Kidney tubule cell (primary cell): Measurements from ENCODE around the gene OR10T2.
"Not testable (repeated sequence)": the region's sequence is repeated elsewhere in the genome, so short reads cannot be mapped to it uniquely, and the experiment has no call there.

Source experiments
- DNase-seq: peaks from one replicate; pipeline ENCODE4 v3.0.0-alpha.2; 2018; ENCODE audit warnings: low spot score

Gene OR10T2

GRCh38 chr1:158355773-158356285, 43.4 kb downstream of the OR10T2 start:
- DNase-seq = no peak

DNA sequence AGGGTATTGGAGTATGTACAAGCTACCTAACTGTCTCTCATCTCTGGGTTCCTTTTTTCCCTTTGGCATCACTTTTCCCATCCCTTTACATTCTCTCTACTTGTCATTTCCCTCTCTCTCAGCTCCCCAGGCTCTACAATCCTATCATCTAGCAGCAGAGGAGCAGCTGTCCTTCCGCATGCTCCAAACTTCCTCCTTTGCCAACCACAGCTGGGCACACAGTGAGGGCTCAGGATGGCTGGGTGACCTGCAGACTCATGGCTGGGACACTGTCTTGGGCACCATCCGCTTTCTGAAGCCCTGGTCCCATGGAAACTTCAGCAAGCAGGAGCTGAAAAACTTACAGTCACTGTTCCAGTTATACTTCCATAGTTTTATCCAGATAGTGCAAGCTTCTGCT, 45.0 kb downstream of the OR10T2 start:
- no peak for DNase-seq

DNA sequence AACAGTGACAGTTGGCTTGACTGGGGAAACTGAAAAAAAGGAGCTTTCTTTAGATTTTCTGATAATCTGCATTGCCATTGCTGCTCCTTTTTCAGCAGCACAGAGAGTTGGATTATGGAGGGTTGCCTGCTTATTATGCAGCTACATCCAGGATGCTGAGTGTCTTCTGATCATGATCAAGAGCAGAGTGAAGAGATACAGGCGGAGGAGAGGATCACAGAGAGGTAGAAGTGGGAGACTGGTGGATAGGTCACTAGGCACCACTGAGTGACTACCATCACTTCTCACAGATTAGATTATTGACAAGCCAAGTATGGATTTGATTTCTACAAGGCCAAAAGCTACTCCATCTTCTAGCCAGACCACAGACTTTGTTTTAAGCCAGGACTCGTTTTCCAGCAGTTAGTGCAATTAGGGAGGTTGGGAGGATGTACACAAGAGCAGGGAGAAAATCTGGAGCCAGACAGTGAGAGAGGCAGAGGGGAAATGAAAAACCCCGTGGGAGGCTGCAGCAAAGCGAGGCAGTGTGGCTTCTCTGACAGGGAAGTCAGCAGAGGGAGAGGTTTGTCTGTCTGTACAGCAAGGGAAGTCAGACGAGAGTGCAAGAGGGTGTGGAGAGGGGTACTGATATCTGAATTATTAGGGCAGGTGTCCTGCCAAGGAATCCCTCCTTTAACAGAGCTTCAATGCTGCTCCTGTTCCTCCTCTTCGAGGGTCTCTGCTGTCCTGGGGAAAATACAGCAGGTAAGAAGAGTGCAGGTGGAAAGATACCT, 45.8 kb downstream of the OR10T2 start, which contains the start of gene CD1E:
Gene CD1E (plus strand): TSS at position 592 of the 773 bp plus-strand sequence. CDS start 95 bp downstream, at position 687.
- DNase-seq = no peak

DNA sequence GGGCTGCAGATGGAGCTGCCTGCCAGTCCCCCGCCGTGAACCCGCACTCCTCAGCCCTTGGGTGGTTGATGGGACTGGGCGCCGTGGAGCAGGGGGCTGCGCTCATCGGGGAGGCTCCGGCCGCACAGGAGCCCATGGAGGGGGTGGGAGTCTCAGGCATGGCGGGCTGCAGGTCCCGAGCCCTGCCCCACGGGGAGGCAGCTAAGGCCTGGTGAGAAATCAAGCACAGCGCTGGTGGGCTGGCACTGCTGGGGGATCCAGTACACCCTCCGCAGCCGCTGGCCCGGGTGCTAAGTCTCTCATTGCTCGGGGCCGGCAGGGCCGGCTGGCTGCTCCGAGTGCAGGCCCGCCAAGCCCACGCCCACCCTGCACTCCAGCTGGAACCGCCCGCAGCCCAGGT, 50.3 kb downstream of the OR10T2 start:
- not testable (repeated sequence) for DNase-seq
